ENCODE data around the gene CRIP3. TPM values are rescaled to one million over a fixed set of nuclear protein-coding genes. Genes with fewer than 3 reads are reported as not detected.

The CRIP3 gene
- total RNA-seq, 1 experiment from 2014 or later: not detected

DNA sequence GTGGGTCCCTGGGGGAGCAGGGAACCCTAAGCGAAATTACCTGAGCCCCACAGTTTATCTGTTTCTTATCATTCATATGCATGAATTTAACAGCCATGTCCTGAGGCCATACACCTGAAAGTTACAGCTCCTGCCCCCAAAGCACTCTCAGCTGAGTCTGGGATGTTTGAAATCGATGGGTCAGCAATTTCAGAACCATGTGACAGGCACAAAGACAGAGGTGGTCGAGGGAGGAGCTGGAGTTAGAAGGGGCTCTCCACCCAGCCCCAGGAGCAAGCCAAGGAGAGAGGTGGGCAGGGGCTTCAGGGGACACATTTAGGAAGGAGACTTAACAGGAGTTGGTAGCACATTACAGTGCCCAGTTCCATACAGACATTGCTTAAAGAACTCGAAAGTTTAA is 50.4 kb downstream of the CRIP3 start:
- no peak for DNase-seq (ENCODE audit: extremely low read depth, low read depth)

DNA sequence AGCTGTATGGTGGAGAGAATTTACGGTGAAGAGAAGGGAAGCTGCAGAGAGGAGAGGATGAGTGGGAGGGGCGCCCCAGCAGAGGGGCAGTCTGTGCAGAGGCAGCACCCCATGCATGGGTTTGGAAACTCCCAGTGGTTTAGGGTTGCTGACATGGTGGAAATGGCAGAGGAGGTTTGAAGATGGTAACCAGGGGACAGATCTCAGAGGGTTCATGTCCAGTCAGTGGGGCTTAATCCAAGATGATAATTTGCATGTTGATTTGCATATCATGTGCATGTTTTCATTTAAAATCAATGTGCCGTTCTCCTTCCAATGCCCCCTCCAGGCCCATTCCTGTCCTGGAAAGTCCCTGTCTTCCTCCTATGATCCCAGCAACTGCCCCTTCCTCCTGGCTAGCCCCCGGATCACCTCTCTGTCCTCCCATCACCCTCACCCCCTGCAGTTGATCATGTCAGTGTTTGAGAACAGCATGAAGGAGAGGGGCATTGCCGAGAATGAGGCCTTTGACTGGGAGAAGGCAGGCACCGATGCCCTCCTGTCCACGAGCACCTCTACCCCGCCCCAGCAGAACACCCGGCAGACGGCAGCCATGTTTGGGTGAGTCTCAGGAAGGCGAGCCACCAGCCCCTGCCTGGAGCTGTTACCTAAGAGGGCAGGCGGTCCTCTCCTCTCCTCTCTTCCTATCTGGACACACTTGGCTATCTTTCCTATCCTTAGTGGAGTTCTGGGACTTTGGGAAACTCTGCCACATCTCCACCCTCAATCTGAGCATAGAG is 51.1 kb downstream of the CRIP3 start:
- DNase-seq (ENCODE audit: extremely low read depth, low read depth): no peak

- no peak for DNase-seq (ENCODE audit: extremely low read depth, low read depth)
Observed at GRCh38 chr6:43256670-43257366, 51.8 kb downstream of the CRIP3 start.

Small RNA genes within 50 kb of the gene (small RNA-seq; reads per million reads assigned to genes)
- 0 reads per million in 2 experiments for gene RPL12P47

Other genes starting within 250 kb of the CRIP3 start
- 24.6 and 38.1 TPM in 2 replicates for gene MRPL2, start 249.4 kb downstream of the CRIP3 start, total RNA-seq (2014; rRNA removed; shearing (Covaris generic))
- gene KLC4, start 249.2 kb downstream of the CRIP3 start, total RNA-seq (2014; rRNA removed; shearing (Covaris generic)): 9.6 and 10.1 TPM in 2 replicates
- 1.2 and 1.3 TPM in 2 replicates for gene PTK7, start 232.5 kb downstream of the CRIP3 start, total RNA-seq (2014; rRNA removed; shearing (Covaris generic))
- 16.4 and 21.1 TPM in 2 replicates for gene SRF, start 137.6 kb downstream of the CRIP3 start, total RNA-seq (2014; rRNA removed; shearing (Covaris generic))
- 16.4 and 20.8 TPM in 2 replicates for gene CUL9, start 126.6 kb downstream of the CRIP3 start, total RNA-seq (2014; rRNA removed; shearing (Covaris generic))
- gene DNPH1, start 79.3 kb downstream of the CRIP3 start, total RNA-seq (2014; rRNA removed; shearing (Covaris generic)): 105 and 114 TPM in 2 replicates
- gene TTBK1, start 65.3 kb downstream of the CRIP3 start, total RNA-seq (2014; rRNA removed; shearing (Covaris generic)): not detected in 2 replicates
- not detected in 2 replicates for gene SLC22A7, start 10.6 kb downstream of the CRIP3 start, total RNA-seq (2014; rRNA removed; shearing (Covaris generic))
- 6.0 and 6.6 TPM in 2 replicates for gene ZNF318, start 60.8 kb upstream of the CRIP3 start, total RNA-seq (2014; rRNA removed; shearing (Covaris generic))
- gene ABCC10, start 118.7 kb upstream of the CRIP3 start, total RNA-seq (2014; rRNA removed; shearing (Covaris generic)): 6.9 and 9.1 TPM in 2 replicates
- gene DLK2, start 146.7 kb upstream of the CRIP3 start, total RNA-seq (2014; rRNA removed; shearing (Covaris generic)): not detected in 2 replicates
- 21.2 and 21.3 TPM in 2 replicates for gene TJAP1, start 168.7 kb upstream of the CRIP3 start, total RNA-seq (2014; rRNA removed; shearing (Covaris generic))
- gene LRRC73, start 201.5 kb upstream of the CRIP3 start, total RNA-seq (2014; rRNA removed; shearing (Covaris generic)): 0.25 and 0.26 TPM in 2 replicates
- gene YIPF3, start 208.1 kb upstream of the CRIP3 start, total RNA-seq (2014; rRNA removed; shearing (Covaris generic)): 62.4 and 69.1 TPM in 2 replicates
- gene POLR1C, start 208.3 kb upstream of the CRIP3 start, total RNA-seq (2014; rRNA removed; shearing (Covaris generic)): 36.4 and 39.5 TPM in 2 replicates

All from NCI-H460 (cell line).